HG03064 (cell line): Measurements from ENCODE around the gene TCEA3.

Experiments used
- ATAC-seq: cut with Tn5 transposase; IDR thresholded peaks from one replicate; pipeline ENCODE4 v1.9.1; 2021; ENCODE audit warnings: low read depth; ENCODE audit not compliant: unreplicated experiment

Gene TCEA3

GRCh38 chr1:23341931-23342692 is 82.4 kb downstream of the TCEA3 start:
- ATAC-seq = no peak

DNA sequence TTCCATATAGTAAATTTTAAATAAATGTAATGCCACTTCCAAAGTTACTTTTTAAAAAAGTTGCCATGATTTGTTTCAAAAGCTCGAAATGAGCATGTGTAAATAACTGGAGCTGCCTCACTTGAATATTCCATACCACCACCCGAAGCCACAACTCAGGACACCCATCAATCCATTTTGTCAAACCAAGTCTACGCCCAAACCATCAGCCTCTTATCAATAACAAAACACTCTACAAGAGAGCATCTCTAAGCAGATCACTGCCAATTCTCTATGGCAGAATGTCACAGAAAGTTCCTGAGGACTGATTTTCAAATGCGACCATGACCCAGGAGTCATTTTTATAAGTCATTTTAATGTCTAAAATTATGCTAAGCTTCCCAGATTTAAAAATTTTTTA is 84.9 kb downstream of the TCEA3 start:
- no peak for ATAC-seq

DNA sequence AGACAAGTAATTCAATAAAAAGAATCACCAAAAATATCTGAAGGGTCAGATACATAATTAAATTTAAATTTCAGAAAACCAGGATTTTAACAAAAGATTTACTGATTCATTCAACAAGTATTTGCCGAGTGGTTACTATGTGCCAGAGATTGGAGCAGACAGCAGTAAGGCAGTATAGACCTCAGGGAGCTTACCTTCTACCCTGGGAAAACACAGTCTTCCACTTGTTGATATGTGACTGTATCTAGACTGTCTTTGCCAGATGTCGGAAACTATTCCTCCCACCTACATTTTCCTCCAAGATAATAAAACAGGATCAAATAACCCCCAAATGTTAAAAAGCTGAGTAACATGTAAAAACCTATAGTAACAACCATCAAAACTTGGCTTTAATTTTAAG is 86.7 kb downstream of the TCEA3 start:
- ATAC-seq = no peak

DNA sequence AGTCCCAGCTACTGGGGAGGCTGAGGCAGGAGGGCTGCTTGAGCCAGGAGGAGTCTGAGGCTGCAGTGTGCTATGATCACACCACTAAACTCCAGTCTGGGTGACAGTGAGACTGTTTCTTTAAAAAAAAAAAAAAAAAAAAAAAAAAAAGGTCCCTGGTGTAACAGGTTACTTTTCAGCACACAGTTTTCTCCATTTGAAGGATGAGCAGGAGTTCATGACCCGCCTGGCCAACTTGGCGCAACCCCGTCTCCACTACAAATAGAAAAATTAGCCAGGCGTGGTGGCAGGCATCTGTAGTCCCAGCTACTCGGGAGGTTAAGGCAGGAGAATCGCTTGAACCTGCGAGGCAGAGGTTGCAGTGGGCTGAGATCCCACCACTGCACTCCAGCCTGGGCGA is 92.8 kb downstream of the TCEA3 start:
- ATAC-seq = no peak
